ENCODE data around the gene CCDC171. TPM values are rescaled to one million over a fixed set of nuclear protein-coding genes. Genes with fewer than 3 reads are reported as not detected.

The CCDC171 gene
- total and polyA plus RNA-seq, 4 experiments from 2014 or later, result 0.11 to 1.9 (median 1.0) TPM

DNA sequence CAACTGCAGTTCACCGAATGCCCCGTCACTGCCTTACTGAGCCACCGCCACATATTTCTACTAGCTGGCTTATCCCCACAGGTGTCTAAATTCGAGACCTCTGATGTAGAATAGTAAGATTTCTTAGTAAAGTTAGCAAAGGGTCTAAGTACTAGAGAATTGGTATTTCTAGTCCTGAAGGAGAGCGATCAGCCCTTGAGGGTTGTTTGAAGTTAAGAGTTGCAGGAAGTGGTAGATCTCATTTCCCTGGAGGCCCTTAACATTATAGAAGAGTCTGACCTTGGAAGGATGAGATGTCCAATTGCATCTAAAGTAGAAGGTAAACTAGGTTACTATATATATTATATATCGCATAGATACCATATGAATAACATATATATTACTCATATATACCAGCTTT lies 451.8 kb downstream of the CCDC171 start:
- Histone ChIP-seq H3K9me3 (ENCODE audit: control insufficient read depth in 1 of 2, low read length in 2 of 2) (no peaks in the 10 kb centered on the region), H3K4me1 (ENCODE audit: insufficient read depth, low read length) (no peaks in the 10 kb centered on the region), H3K4me3 (ENCODE audit: low read length in 2 of 2) (no peak overlapping the region), H3K36me3 (ENCODE audit: insufficient read depth, low read length) (no peaks in the 10 kb centered on the region), H3K27me3 (ENCODE audit: insufficient read depth, low read length) (no peaks in the 10 kb centered on the region), H3K27ac (ENCODE audit: low read depth, low read length) (no peak overlapping the region)
- Mint-ChIP-seq H3K9me3 (peaks cover 0 to 15% (median 9%) of the 10 kb centered on the region in 8 donors), H3K36me3 (no peaks in the 10 kb centered on the region), H3K27me3 (peaks cover 0 to 1% of the 10 kb centered on the region in 2 donors), H3K27ac (peak overlapping the region in 1 of 7 donors; percentile 3), H3K4me1 (no peaks in the 10 kb centered on the region), H3K4me3 (no peak overlapping the region)
- CTCF ChIA-PET (ENCODE audit: partially characterized antibody), result no interaction called here
- POLR2A ChIA-PET (ENCODE audit: partially characterized antibody), result no interaction called here
- intact Hi-C loops (cut with micrococcal nuclease), result no loop called here
- DNase-seq, result no peak

DNA sequence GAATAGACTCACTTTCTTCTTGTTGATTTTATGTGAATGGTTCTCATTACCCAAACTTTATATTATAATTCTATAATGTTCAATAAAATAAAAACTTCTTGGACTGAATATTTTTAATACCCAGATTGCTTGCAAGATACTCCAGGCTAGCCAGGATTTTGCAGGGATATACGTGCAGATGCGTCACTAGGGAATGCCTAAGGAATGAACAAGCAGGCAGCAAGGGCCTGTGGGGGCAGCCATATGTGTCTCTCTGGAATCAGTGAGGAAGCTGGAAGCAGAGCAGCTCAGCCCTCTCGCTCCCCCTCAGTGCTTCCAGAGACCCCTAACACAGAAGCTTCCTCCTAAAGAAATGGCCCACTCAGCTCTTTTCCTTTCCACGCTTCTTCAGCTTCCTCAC lies 457.4 kb downstream of the CCDC171 start:
- Mint-ChIP-seq H3K27me3 (no peaks in the 10 kb centered on the region), H3K4me1 (no peaks in the 10 kb centered on the region), H3K36me3 (no peaks in the 10 kb centered on the region), H3K4me3 (no peak overlapping the region), H3K27ac (no peak overlapping the region), H3K9me3 (peaks cover 3 to 17% (median 6%) of the 10 kb centered on the region in 8 donors)
- POLR2A ChIA-PET (ENCODE audit: partially characterized antibody), result no interaction called here
- no peak for DNase-seq
- Histone ChIP-seq H3K27me3 (ENCODE audit: insufficient read depth, low read length) (no peaks in the 10 kb centered on the region), H3K4me1 (ENCODE audit: insufficient read depth, low read length) (no peaks in the 10 kb centered on the region), H3K27ac (ENCODE audit: low read depth, low read length) (no peak overlapping the region), H3K9me3 (ENCODE audit: control insufficient read depth in 1 of 2, low read length in 2 of 2) (no peaks in the 10 kb centered on the region), H3K4me3 (ENCODE audit: low read length in 2 of 2) (no peak overlapping the region), H3K36me3 (ENCODE audit: insufficient read depth, low read length) (no peaks in the 10 kb centered on the region)
- CTCF ChIA-PET (ENCODE audit: partially characterized antibody), result no interaction called here
- intact Hi-C loops (cut with micrococcal nuclease), result no loop called here

DNA sequence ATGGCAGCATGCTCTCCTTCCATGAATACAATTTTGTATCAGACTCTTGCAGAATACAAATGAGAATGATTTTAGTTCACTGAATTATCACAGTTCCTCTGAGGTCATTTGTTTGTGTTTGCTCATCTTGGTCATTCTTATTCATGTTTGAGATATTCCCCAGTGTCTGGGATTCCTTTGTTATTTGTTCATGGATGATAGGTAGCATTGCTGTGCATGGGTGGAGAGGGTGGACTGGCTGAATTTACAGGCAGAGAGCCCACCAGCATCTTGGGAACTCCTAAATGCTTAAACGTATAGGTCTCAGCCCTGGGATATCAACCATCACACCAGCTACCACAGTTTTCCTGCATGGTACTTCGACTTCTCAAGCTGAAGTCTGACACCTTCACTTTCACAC lies 459.8 kb downstream of the CCDC171 start:
- CTCF ChIA-PET (ENCODE audit: partially characterized antibody), result no interaction called here
- H3K9me3 Mint-ChIP-seq, result peaks cover 3 to 22% (median 10%) of the 10 kb centered on the region in 8 donors
- no peak overlapping the region for H3K27ac Mint-ChIP-seq
- H3K36me3 Mint-ChIP-seq, result no peaks in the 10 kb centered on the region
- H3K4me3 Mint-ChIP-seq, result no peak overlapping the region
- Histone ChIP-seq H3K9me3 (ENCODE audit: control insufficient read depth in 1 of 2, low read length in 2 of 2) (no peaks in the 10 kb centered on the region), H3K4me1 (ENCODE audit: insufficient read depth, low read length) (no peaks in the 10 kb centered on the region), H3K4me3 (ENCODE audit: low read length in 2 of 2) (no peak overlapping the region), H3K27me3 (ENCODE audit: insufficient read depth, low read length) (no peaks in the 10 kb centered on the region), H3K36me3 (ENCODE audit: insufficient read depth, low read length) (no peaks in the 10 kb centered on the region), H3K27ac (ENCODE audit: low read depth, low read length) (no peak overlapping the region)
- intact Hi-C loops (cut with micrococcal nuclease), result no loop called here
- POLR2A ChIA-PET (ENCODE audit: partially characterized antibody), result no interaction called here
- no peaks in the 10 kb centered on the region for H3K4me1 Mint-ChIP-seq
- H3K27me3 Mint-ChIP-seq, result no peaks in the 10 kb centered on the region
- no peak for DNase-seq

DNA sequence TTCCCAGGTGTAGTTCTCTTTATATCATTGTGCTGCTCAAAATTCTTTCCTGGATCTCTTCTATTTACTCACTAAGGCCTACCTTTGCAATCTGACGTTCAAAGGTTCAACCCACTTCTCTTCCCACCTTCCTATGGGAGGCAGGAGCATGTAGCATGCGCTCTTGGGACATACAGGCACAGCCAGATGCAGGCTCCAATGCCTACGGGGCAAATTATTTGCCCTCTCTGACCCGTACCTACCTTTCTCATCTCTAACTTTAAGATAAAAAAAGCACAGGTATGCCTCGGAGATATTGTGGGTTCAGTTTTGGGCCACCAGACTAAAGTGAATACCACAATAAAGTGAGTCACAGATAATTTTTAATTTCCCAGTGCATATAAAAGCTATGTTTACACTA lies 460.5 kb downstream of the CCDC171 start:
- H3K4me3 Mint-ChIP-seq, result no peak overlapping the region
- Histone ChIP-seq H3K36me3 (ENCODE audit: insufficient read depth, low read length) (no peaks in the 10 kb centered on the region), H3K9me3 (ENCODE audit: control insufficient read depth in 1 of 2, low read length in 2 of 2) (no peaks in the 10 kb centered on the region), H3K4me1 (ENCODE audit: insufficient read depth, low read length) (no peaks in the 10 kb centered on the region), H3K27ac (ENCODE audit: low read depth, low read length) (no peak overlapping the region), H3K4me3 (ENCODE audit: low read length in 2 of 2) (no peak overlapping the region), H3K27me3 (ENCODE audit: insufficient read depth, low read length) (no peaks in the 10 kb centered on the region)
- intact Hi-C loops (cut with micrococcal nuclease), result no loop called here
- CTCF ChIA-PET (ENCODE audit: partially characterized antibody), result no interaction called here
- no peaks in the 10 kb centered on the region for H3K4me1 Mint-ChIP-seq
- H3K9me3 Mint-ChIP-seq, result peaks cover 1 to 23% (median 12%) of the 10 kb centered on the region in 8 donors
- H3K27me3 Mint-ChIP-seq, result no peaks in the 10 kb centered on the region
- H3K36me3 Mint-ChIP-seq, result no peaks in the 10 kb centered on the region
- no peak for DNase-seq
- H3K27ac Mint-ChIP-seq, result no peak overlapping the region
- POLR2A ChIA-PET (ENCODE audit: partially characterized antibody), result no interaction called here

DNA sequence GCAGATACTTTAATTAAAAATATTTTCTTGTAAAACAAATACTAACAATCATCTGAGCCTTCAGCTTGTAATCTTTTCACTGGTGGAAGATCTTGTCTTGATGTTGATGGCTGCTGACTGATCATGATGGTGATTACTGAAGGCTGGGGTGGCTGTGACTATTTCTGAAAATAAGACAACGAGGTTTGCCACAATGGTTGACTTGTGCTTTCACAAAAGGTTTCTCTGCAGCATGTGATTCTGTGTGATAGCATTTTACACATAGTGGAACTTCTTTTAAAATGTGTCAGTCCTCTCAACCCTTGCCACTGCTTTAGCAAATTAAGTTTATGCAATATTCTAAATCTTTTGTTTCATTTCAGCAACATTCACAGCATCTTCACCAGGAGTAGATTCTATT lies 461.0 kb downstream of the CCDC171 start:
- intact Hi-C loops (cut with micrococcal nuclease), result no loop called here
- Histone ChIP-seq H3K27me3 (ENCODE audit: insufficient read depth, low read length) (no peaks in the 10 kb centered on the region), H3K27ac (ENCODE audit: low read depth, low read length) (no peak overlapping the region), H3K9me3 (ENCODE audit: control insufficient read depth in 1 of 2, low read length in 2 of 2) (peaks cover 0 to 4% of the 10 kb centered on the region in 2 donors), H3K4me3 (ENCODE audit: low read length in 2 of 2) (no peak overlapping the region), H3K4me1 (ENCODE audit: insufficient read depth, low read length) (no peaks in the 10 kb centered on the region), H3K36me3 (ENCODE audit: insufficient read depth, low read length) (no peaks in the 10 kb centered on the region)
- Mint-ChIP-seq H3K27me3 (no peaks in the 10 kb centered on the region), H3K4me1 (no peaks in the 10 kb centered on the region), H3K9me3 (peaks cover 0 to 24% (median 14%) of the 10 kb centered on the region in 8 donors), H3K36me3 (no peaks in the 10 kb centered on the region), H3K27ac (no peak overlapping the region), H3K4me3 (no peak overlapping the region)
- ChIA-PET POLR2A (ENCODE audit: partially characterized antibody) (no interaction called here), CTCF (ENCODE audit: partially characterized antibody) (no interaction called here)
- DNase-seq, result no peak

DNA sequence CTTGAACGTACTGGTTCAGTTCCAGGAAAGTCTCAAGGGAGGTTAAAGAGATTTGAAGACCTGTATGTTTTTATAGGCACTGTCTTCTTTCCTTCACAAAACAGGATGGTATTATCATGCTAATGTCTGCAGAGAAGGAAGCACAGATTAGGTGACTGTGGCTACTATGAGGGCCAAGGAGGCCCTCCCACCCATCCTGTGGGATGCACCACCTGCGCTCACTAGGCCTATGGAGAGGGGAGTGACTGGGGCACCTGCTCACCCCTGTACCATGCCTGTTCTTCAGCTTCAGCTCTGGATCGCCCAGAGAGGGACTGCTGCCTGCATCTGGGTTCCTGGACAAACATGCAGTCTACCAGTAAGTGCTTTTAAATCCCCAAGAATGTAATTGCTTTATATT lies 469.4 kb downstream of the CCDC171 start:
- no peaks in the 10 kb centered on the region for H3K4me1 ChIP-seq (ENCODE audit: insufficient read depth, low read length)
- H3K27ac ChIP-seq (ENCODE audit: low read depth, low read length), result no peak overlapping the region
- DNase-seq, result no peak
- Mint-ChIP-seq H3K36me3 (no peaks in the 10 kb centered on the region), H3K27me3 (no peaks in the 10 kb centered on the region), H3K27ac (no peak overlapping the region), H3K9me3 (peaks cover 0 to 25% (median 17%) of the 10 kb centered on the region in 8 donors), H3K4me3 (no peak overlapping the region), H3K4me1 (no peaks in the 10 kb centered on the region)
- no peaks in the 10 kb centered on the region for H3K27me3 ChIP-seq (ENCODE audit: insufficient read depth, low read length)
- H3K4me3 ChIP-seq (ENCODE audit: low read length in 2 of 2), result no peak overlapping the region
- H3K9me3 ChIP-seq (ENCODE audit: control insufficient read depth in 1 of 2, low read length in 2 of 2), result peaks cover 0 to 5% of the 10 kb centered on the region in 2 donors
- intact Hi-C loops (cut with micrococcal nuclease), result no loop called here
- no peaks in the 10 kb centered on the region for H3K36me3 ChIP-seq (ENCODE audit: insufficient read depth, low read length)
- CTCF ChIA-PET (ENCODE audit: partially characterized antibody), result no interaction called here
- POLR2A ChIA-PET (ENCODE audit: partially characterized antibody), result no interaction called here

DNA sequence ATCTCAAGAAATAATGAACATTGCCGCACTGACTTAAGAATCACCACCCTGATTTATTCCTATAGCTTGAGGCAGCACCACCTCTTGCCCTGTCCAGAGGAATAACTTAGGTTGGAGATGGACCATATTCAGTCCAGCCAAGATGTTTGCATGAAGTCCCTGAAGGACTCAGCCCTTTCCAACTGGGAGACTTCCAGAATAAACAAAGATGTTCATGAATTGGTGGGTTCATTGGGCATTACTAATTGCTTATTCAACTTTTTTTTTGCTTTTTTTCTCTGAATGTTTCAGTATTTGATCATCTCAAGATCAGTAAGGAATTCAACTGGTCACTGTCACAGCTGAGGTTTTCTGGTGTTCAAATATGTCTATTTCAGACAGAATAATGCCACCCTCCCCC lies 470.6 kb downstream of the CCDC171 start:
- no peaks in the 10 kb centered on the region for H3K4me1 Mint-ChIP-seq
- no peak overlapping the region for H3K27ac ChIP-seq (ENCODE audit: low read depth, low read length)
- H3K27me3 Mint-ChIP-seq, result no peaks in the 10 kb centered on the region
- no peaks in the 10 kb centered on the region for H3K36me3 Mint-ChIP-seq
- H3K4me3 ChIP-seq (ENCODE audit: low read length in 2 of 2), result no peak overlapping the region
- no peak overlapping the region for H3K4me3 Mint-ChIP-seq
- no peak overlapping the region for H3K27ac Mint-ChIP-seq
- no peaks in the 10 kb centered on the region for H3K4me1 ChIP-seq (ENCODE audit: insufficient read depth, low read length)
- H3K9me3 Mint-ChIP-seq, result peaks cover 0 to 21% (median 14%) of the 10 kb centered on the region in 8 donors
- DNase-seq, result no peak
- ChIA-PET POLR2A (ENCODE audit: partially characterized antibody) (no interaction called here), CTCF (ENCODE audit: partially characterized antibody) (no interaction called here)
- H3K9me3 ChIP-seq (ENCODE audit: control insufficient read depth in 1 of 2, low read length in 2 of 2), result peaks cover 0 to 5% of the 10 kb centered on the region in 2 donors
- H3K27me3 ChIP-seq (ENCODE audit: insufficient read depth, low read length), result no peaks in the 10 kb centered on the region
- H3K36me3 ChIP-seq (ENCODE audit: insufficient read depth, low read length), result no peaks in the 10 kb centered on the region
- intact Hi-C loops (cut with micrococcal nuclease), result no loop called here
